A673 (cell line): ENCODE data around the gene KIF26B.

Source experiments
- CTCF ChIP-seq: fragments of 300-800, 200-600 bp; sonication (generic); conservative IDR thresholded peaks from 2 replicates; pipeline ENCODE4 v1.5.1; 2017; ENCODE audit warnings: low read depth, mild to moderate bottlenecking, antibody characterized with exemption, low read length, moderate library complexity, mixed read lengths
- EZH2 ChIP-seq: fragments of 200-600 bp; sonication (generic); IDR thresholded peaks from 2 replicates; pipeline ENCODE4 v1.6.1; 2017; ENCODE audit warnings: borderline replicate concordance, low read depth, mild to moderate bottlenecking, mixed read lengths, antibody characterized with exemption, low read length; ENCODE audit not compliant: poor library complexity, severe bottlenecking

GRCh38 chr1:245306020-245306419, 151.2 kb downstream of the KIF26B start:
- TF ChIP-seq CTCF = no peak
- TF ChIP-seq EZH2 = no peak
